Measurements from ENCODE around the gene LRIT1.

The LRIT1 gene

DNA sequence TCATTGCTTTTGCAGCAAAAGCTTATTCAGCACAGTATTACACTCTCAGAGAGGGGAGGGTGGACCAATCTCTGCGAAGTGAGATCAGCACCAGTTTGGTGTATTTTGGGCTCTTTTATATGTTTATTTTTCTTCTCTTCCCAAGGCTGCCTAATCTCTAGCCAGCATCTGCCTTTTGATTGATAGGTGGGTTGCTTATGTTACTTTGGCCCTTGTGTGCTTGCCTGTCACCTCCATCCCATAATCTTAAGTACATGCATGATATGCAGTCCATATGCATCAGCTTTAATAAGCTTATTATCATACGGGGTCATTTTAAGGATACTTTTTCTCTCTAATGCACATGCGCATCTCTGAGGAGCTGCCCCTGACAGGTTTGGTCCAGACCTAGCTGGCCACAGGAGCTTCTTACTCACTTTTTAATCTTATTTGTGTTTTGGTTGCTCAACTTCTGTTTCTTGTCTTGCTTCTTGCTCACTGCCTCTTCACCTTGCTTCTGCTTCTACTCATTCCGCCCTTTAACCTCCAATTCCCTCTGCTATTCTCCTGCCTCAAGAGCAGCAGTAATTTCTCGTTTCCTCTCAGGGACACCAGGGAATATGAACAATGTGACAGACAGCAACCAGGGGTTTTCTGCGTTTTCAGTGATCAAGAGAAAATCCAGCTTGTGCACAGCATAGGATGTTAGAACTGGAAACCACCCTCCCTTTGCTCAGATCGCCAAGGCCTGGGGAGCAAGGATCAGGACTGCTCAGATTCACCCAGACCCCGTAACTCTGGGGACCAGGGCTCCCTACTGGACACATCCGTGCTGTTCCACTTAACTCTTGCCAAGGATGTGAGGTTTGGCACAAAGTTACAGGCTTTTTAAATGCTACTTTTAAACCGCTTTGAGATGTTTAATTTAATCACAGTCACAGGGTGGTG is 13.5 kb upstream of the LRIT1 start:
- DNase-seq: no peak

DNA sequence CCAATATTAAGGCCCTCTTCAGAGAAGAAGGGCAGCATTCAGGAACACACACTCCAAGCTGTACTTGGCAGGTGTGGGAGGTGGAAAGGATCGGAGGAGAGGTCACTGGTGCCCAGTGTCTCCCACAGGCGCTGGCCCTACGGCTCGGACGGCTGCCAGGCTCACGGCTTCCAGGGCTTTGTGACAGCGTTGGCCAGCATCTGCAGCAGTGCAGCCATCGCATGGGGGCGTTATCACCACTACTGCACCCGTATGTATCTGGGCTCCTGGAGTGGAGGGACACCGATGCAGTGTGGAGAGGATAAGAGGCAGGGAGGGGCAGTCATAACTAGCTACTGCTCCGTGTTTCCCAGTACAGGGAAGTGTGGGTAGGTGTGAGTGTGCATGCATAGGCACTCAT is 7.4 kb upstream of the LRIT1 start:
- no peak for DNase-seq

DNA sequence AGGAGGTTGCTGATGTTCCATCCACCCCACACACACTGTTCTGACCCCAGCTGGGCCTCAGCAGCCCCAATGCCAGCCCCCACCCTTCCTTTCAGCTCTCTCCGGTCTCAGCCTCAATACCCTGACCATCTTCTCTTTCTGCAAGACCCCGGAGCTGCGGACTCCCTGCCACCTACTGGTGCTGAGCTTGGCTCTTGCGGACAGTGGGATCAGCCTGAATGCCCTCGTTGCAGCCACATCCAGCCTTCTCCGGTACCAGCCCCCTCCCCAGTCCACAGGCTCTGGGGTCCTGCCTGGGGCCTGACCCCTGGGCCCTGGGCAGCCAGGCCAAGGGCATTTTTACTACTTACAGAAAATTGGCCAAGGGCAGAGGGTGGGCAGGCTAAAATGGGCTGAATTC is 6.2 kb upstream of the LRIT1 start:
- DNase-seq: no peak

DNA sequence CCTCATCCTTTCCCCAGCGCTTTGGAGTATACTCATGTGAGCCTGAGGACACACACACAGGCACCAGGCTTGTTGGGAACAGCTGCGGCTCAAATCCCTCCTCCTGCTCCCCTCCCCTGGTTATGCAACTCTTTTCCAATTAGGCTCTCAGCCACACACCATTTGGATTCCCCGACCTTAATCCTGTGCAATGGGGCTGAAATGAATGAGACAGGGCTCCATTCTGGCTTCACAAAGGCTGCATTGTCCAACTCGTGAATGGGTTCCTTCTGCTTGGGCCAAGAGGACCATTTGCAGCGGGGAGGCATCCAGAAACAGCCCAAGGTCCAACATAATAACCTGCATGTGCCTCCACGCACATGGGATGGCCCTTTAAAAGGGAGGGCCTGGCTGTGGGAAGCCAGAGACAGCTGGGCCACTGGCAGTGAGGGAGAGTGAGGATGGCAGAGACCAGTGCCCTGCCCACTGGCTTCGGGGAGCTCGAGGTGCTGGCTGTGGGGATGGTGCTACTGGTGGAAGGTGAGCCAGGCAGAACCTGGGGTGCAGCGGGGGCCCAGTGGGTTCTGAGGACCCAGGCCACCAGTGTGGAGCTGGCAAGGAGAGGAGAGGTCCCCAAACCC is 3.4 kb upstream of the LRIT1 start, which contains the start of gene RGR:
RGR (plus strand) TSS at position 403 of the 620 bp plus-strand sequence; CDS start at position 441, 38 bp downstream.
- no peak for DNase-seq

DNA sequence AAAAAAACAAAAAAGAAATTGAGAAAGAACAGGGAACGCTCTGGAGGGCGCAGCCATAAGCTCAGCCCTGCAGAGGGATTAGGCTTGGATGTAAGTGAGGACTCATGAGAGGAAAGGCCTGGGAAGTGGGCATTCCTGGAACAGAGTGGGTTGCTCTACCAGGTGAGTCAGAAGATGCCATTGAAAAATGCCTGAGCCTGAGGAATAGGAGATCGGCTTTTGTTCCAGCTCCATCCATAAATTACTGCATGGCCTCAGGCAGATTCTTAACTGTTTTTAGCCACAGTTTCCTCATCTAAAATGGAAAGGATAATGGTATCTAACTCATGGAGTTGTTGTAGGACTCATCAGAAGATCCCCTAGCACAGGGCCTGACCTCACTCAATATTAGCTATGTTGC is 2.4 kb upstream of the LRIT1 start:
- no peak for DNase-seq

DNA sequence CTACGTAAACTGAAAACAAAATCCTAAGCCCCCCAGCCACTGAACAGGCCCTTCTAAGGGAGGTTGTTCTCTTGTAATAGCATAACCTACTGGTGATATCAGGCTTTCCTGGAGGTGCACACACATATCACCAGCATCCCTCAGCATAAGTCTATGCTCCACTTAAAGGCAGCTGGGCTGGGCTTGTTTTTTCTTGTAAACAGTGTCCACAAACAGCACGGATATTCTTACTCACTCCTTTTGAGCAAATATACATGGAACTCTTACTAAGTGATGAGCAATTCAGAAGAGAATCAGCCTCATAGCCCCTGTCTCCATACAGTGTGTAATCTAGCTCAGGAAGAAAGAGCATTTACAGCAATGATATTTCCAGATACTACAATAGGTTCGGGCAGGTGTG is 2.4 kb downstream of the LRIT1 start:
- no peak for DNase-seq

DNA sequence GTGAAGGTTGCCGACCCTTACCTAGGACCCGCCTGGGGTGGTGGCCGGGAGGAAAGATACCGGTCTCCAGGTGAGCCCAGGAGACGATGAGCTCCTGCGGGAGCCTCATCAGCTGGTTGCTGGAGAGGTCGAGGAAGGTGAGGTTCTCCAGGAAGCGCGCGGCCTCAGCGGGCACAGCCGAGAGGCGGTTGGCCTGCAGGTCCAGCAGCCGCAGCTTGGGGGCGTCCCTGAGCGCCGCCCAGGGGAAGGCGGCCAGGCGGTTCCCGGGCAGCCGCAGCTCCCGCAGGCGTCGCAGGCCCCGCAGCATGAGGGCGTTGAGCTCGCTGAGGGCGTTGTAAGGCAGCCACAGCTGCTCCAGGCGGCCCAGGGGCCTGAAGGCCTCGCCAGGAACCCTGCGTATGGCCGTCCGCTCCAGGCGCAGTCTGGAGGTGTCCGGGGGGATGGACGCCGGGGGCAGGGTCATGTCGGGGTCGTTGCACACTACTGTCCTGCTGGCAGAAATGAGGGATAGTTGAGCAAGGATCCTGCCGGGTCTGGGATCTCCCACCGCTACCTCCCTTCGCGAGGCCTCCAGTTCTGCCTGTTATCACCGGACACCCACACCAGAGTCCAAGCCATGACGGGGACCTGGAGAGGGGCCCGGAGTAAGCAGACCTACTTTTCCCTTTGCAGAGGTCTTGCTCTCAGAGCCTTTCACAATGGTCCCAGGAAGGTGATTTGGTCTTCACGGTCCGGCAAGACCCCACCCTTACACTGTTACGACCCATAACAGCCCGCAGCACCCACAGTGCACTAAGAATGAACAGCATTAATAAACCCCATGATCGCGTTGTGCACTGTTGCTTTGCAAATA is 3.9 kb downstream of the LRIT1 start:
- no peak for DNase-seq

DNA sequence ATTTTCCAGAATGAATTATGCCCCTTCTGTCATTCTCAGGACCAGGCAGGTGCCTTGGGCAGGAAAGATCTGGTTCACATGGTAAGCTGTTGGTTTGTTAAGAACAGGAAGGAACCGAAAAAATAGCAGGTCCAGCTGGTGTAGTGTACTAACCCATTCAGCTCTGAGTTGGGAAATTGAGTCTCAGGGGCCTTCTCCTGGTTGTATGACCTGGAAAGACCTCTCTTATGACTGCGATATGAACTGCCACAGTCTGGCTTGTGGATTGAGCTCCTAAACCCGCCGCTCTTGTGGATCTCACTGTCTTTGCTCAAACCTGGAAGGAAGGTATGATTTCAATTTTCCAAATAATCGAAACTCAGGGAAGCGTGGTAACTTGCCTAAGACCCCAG is 4.5 kb downstream of the LRIT1 start:
- no peak for DNase-seq

DNA sequence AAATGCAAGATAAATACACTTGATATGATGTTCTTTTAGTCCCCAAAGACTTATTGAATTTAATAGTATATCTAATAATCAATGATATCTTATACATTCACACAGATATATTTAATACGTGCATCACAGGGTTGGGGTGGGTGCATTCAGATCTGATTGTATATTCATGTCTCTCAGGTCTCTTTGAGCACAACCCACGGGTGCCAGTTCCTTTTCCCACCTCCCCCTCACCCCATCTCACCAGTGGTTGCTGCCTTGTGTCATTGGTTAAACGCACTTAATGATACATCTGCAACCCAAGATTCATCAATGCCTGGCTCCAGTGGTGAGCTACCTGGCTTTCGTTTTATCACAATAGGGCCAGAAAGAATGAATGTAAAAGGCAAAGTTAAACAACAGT is 6.2 kb downstream of the LRIT1 start:
- DNase-seq: no peak

DNA sequence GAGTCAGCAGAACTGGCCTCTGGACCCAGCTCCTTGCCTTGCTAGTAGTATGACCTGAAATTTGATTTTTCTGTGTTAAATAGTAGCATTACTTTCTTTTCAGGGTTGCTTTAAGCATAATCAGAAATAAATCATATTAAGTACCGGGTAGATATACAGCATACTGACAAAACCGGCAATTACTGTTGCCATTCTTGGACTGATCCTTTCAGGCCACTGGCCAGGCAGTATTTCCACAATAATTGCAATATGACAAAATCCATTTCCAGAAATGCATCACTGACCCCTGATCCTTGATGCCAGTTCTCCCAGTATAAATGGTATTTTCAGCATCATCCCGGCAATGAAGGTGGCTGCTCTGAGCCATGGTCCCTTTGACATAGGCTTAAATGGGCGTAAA is 6.9 kb downstream of the LRIT1 start:
- DNase-seq: no peak

DNA sequence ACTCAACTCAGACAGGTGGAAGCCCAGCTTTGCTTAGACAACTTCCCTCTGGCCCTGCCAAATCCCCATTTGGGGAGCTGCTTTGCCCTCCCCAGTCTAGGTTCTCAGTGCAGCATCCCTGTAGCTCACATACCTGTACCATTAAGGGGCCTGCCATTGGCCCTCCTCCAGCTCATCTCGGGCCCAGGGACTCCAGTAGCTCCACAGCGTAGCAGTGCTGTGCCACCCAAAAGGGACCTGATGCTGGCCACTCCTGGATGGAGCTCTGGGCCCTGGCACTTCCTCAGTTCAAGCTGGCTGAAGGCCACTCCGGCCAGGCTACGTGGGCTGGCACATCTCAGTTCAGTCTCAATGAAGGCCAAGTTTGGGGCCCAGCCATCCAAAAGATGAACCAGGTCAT is 7.4 kb downstream of the LRIT1 start:
- no peak for DNase-seq

DNA sequence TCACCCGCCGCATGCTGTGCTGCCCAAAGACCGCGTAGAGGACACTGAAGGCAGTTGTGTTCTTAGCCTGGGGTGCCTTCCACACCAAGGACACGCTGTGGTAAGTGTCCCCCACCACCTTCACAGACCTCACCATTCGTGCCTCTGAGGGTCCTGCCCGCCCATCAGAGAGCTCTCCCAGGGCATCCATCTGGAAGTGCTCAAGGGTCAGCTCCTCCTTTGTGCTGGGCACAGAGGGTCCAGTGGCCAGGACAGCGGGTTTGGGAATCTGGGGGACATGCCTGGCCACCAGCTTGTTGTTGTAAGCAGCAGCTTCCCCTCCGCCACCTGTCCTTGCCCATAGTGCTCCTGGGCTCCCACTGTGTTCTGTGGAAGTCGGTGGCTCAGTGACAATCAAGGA is 9.0 kb downstream of the LRIT1 start:
- no peak for DNase-seq

DNA sequence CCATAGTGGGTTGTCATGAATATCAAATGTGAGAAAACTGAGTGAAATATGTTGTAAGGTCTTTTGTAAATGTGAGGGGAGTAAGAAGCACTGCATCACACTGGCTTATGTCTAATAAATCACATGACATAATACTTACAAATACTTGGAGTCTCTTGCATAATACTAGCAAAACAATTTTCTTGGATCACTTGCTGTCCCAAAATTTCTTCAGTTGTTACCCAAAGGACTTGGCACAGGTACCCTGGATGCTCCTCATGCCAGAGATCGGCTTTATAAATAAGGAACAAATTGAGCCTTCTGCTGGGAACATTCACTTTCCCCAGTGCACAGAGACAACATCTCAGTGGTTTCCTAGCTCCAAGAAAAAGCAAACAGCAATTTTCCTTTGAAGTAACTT is 11.0 kb downstream of the LRIT1 start:
- DNase-seq: no peak

DNA sequence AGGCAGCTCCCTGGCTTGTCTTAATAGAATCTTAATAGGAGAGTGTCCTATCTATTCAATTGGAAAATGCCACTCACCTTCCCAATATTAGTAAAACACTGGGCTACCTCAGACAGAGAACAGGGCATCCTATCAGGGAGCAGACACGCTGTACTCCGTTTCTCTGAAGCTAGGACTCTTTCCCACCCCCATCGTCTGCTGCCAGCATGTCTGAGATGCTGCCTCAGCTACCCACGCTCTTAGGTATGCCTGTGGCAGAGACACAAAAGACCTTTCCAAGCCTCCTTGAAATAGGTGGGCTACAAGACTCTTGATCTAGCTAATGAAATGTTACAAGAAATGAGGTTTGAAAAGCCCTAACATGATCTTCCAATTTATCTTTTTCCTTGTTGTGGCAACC is 13.5 kb downstream of the LRIT1 start:
- no peak for DNase-seq

DNA sequence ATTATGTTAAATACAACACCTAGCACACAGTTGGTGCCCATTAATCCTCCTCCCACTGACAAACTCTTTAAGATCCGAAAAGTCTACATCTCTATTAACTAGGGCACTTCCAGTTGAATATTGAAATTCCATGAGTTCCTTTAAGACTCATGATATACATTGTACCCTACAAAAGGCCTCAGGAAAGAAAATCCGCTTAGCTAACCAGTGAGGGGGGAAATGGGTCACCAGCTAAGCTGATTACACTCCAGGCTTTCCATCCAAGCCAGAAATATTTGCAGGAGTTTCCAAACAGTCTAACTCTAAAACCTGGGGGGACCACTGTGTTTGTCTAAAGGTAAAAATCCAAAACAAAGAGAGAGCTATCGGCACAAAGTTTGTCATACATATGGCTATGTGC is 14.7 kb downstream of the LRIT1 start:
- DNase-seq: no peak

DNA sequence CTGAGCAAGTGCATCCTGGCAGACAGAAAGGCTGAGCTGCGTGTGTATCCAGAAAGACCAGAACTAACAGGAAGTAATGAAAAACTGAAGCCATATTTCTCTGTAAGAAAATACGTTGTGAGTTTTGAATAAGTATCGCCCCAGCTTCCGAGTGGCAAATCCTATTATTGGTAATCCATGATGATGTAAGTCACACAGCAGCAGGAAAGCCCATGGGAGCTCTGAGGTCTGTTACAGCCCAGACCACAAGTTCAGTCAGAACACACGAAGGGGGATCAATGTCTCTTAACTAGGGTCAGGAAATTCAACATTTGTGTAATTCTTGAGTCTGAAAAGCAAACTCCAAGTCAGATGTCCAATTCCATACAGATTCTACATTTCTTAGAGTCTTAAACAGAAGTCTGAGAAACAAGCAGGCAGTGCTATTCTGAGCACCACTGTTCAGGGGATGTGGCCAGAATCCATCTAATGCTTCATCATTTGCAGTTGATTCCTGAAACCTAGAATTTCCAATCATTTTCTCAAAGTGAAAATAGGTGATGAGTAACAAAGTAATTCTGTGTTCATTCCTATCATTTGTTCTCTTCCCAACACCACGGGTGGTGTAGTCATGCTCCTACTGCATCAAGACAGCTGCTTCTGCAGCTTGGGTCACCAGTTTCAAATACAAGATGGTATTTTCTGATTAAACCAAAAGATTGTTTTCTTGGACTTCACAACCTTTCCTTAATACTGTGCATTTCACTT is 15.7 kb downstream of the LRIT1 start, which contains the start of gene LRIT2:
LRIT2 (minus strand) TSS at position 118 of the 747 bp plus-strand sequence; CDS start at position 94, 24 bp downstream.
- no peak for DNase-seq

DNA sequence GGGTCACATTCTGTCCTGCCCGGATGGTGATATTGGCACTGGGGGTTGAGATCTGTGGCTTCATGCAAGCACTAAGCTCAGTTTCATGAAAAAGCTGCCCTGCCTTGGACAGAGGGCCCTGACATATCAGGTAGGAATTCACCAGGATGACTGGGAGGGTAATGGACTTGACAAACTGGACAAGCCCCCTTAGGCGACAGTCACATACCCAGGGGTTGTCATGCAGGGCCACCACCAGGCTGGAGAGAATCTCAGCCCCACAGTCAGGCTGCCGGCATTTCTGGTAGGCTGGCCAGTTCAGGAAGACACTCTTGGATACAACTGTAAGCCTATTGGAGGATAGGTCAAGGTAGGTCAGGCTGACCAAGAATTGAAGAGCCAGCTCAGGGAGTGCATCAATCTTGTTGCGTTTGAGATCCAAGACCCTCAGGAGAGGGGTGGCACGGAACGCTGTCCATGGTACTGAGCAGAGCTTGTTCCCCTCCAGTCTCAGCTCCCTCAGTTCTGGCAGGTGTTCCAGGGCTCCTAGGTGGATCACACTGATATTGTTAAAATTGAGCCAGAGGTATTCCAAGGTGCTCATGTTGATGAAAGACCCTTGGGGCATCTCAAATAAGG is 16.8 kb downstream of the LRIT1 start:
- no peak for DNase-seq

DNA sequence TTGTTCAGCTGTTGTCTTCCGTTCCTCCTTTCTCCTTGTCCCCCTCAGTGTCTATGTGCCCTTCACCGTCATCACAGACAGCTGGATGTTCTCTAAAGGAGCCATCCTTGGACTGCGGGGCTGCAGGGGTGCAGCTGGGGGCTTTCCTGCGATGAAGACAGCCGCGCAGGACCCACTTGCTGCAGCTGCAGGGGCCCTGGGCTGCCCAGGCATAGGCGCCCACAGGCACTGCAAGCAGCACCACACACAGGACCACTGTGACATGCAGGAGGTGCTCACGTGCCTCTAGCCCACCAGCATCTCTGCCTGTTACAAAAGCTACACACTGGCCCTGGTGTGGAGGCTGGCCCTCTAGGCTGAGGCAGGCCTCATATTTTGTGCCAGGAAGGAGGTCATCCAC is 19.4 kb downstream of the LRIT1 start:
- DNase-seq: no peak

DNA sequence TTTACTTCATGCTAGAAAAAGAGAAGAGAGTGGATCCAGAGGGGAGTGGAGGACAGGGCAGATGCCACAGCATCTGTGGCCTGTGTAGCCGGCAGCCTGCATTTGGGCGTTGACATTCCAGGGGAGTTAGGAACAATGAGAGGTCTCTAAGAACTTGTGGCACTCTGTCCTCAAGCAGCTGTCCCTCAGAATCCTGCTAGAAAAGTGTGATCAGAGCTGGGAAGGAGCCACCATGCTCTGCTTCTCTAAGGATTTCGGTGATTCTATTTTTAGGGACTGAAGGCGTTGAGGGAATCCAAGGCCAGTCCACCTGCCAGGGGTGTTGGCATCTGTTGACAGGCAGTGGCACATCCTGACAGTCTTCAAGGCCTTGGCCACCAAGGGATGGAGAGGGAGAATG is 23.6 kb downstream of the LRIT1 start:
- no peak for DNase-seq

DNA sequence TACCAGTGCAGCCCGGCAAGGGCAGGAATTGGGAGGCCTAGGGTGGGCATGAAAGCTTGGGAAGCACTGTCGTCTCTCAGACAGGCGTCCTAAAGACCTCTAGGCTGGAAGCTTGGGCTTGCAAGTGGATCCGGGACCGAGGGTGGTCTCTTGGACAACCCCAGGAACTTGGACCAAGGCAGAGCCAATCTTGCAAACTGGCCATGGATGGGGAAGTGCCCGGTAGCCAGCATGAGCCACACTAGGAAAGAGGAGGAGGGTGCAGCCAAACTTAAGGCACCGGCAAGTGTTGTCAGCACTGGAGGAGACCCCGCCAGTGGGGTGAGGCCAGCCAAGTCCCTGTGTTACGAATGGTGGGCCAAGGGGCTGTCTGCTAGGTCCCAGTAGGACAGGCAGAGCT is 24.5 kb downstream of the LRIT1 start:
- no peak for DNase-seq

DNA sequence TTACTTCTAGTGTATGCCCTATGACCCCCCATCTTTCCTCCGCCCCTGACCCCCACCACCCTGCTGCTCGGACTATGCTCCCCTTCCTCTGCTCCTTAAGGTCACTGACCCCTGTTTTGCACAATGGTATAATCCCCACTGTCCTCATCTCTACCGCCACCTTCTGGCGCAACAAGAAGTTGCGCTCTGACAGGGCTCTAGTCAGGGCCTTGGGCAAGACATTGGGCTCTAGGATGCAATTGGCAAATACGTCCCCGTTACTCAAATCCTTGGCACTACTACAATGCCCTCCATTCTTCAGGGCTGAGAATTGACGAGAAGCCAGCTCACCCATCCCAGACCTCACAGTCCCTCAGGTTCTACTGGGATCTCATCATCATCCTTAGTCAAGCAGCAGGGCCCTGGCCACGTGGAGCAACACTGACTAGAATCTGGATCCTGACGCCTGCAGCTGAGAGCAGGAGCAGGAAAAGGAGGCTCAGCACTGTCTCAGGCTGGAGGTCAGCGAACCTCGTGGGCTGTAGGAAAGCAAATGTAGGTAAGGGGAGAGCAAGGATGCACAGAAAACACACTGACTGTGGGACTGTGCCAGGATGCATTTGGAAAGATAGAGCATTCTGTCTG is 26.6 kb downstream of the LRIT1 start:
- DNase-seq: peak in 1 of 2 donors; percentile 31

Data from CD4-positive, alpha-beta T cell treated with Interleukin-4 for 1 hour (primary cell).